ENCODE measurements around the gene C1orf141.
A peak's percentile ranks its signal among the peaks of the same experiment; 100 is the strongest.

Gene C1orf141

DNA sequence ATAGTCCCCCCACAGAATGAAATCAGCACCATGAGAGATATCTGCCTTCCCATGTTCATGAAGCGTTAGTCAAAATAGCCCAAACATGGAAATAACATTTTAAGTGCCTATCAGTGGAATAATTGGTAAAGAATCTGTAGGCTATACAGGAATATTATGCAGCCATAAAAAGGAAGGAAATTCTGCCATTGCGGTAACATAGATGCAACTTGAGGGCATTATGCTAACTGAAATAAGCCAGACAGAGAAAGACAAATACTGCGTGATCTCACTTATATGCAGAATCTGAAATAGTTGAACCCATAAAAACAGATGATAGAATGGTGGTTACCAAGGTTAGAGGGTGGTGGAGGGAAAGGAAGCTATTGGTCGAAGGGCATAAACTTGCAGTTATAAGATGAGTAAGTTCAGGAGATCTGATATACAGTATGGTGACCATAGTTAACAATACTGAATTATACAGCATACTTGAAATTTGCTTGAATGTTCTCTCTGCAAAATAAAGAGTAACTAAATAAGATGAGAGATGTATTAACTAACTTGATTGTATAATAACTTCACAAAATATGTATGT lies 30.8 kb upstream of the C1orf141 start:
- Histone ChIP-seq H3K36me3 (ENCODE audit: control insufficient read depth, insufficient read depth, low read length) (no peaks in the 10 kb centered on the region), H3K4me3 (replicated peaks; ENCODE audit: low read depth, low read length) (no peak overlapping the region), H3K27me3 (replicated peaks; ENCODE audit: control insufficient read depth, insufficient read depth, low read length) (no peaks in the 10 kb centered on the region)
- TF ChIP-seq, protein P1, sequence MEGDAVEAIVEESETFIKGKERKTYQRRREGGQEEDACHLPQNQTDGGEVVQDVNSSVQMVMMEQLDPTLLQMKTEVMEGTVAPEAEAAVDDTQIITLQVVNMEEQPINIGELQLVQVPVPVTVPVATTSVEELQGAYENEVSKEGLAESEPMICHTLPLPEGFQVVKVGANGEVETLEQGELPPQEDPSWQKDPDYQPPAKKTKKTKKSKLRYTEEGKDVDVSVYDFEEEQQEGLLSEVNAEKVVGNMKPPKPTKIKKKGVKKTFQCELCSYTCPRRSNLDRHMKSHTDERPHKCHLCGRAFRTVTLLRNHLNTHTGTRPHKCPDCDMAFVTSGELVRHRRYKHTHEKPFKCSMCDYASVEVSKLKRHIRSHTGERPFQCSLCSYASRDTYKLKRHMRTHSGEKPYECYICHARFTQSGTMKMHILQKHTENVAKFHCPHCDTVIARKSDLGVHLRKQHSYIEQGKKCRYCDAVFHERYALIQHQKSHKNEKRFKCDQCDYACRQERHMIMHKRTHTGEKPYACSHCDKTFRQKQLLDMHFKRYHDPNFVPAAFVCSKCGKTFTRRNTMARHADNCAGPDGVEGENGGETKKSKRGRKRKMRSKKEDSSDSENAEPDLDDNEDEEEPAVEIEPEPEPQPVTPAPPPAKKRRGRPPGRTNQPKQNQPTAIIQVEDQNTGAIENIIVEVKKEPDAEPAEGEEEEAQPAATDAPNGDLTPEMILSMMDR (IDR thresholded peaks at IDR 0.05; ENCODE audit: insufficient read depth, low read length, poor library complexity, severe bottlenecking) = no peak
- DNase-seq (ENCODE audit: extremely low read depth, insufficient read length) = no peak

DNA sequence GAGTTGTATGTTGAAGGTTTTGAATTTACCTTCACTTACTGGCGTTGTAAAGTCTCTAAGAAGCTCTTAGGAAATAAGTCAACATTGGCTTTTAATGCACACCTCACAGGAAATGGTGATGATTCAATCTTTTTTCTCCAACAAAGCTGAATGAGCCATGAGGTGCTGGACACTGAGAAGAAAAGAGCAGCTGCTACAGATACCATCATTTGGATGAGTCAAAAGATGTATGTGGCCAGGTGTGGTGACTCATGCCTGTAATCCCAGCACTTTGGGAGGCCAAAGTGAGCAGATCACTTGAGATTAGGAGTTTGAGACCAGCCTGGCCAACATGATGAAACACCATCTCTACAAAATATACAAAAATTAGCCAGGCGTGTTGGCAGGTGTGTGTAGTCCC lies 28.2 kb upstream of the C1orf141 start:
- peak; percentile 62 for DNase-seq (ENCODE audit: extremely low read depth, insufficient read length)
- no peaks in the 10 kb centered on the region for H3K36me3 ChIP-seq (ENCODE audit: control insufficient read depth, insufficient read depth, low read length)
- no peaks in the 10 kb centered on the region for H3K27me3 ChIP-seq (replicated peaks; ENCODE audit: control insufficient read depth, insufficient read depth, low read length)
- TF ChIP-seq, protein P1 (IDR thresholded peaks at IDR 0.05; ENCODE audit: insufficient read depth, low read length, poor library complexity, severe bottlenecking) = no peak
- H3K4me3 ChIP-seq (replicated peaks; ENCODE audit: low read depth, low read length) = no peak overlapping the region

DNA sequence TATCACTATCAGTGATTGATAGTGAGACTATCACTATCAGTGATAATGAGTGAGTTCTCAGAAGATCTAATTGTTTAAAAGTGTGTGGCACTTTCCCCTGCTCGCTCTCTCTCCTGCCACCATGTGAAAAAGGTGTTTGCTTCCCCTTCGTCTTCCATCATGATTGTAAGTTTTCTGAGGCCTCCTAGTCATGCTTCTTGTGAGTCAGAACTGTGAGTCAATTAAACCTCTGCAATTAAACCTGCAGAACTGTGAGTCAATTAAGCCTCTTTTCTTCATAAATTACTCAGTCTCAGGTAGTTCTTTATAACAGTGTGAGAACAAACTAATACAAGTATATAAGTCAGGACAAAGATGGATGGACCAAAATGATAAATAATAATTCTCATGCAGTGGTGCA lies 24.5 kb upstream of the C1orf141 start:
- H3K36me3 ChIP-seq (ENCODE audit: control insufficient read depth, insufficient read depth, low read length) = no peaks in the 10 kb centered on the region

DNA sequence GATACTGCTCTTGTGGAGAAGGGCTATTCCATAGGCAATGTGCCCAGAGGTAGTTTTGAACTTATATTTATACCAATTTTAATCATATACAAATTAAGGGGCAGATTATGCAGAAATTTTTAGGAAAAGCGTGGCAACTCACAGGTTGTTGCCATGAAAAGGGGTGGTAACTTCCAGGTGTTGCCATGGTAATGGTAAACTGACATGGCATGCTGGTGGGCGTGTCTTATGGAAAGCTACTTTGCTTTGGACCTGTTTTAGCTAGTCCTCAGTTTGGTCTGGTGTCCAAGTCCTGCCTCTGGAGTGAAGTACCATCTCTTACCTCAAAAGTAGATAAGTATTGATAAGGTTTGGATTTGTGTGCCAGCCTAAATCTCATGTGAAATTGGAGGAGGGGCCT lies 23.6 kb upstream of the C1orf141 start:
- H3K4me3 ChIP-seq (replicated peaks; ENCODE audit: low read depth, low read length) = no peak overlapping the region
- TF ChIP-seq, protein P1 (IDR thresholded peaks at IDR 0.05; ENCODE audit: insufficient read depth, low read length, poor library complexity, severe bottlenecking) = no peak
- H3K36me3 ChIP-seq (ENCODE audit: control insufficient read depth, insufficient read depth, low read length) = no peaks in the 10 kb centered on the region

More for the DNA sequence above, 24.5 kb upstream of the C1orf141 start:
- no peak for DNase-seq (ENCODE audit: extremely low read depth, insufficient read length)
- Histone ChIP-seq H3K27me3 (replicated peaks; ENCODE audit: control insufficient read depth, insufficient read depth, low read length) (no peaks in the 10 kb centered on the region), H3K4me3 (replicated peaks; ENCODE audit: low read depth, low read length) (no peak overlapping the region)
- TF ChIP-seq, protein P1 (IDR thresholded peaks at IDR 0.05; ENCODE audit: insufficient read depth, low read length, poor library complexity, severe bottlenecking) = no peak

DNA sequence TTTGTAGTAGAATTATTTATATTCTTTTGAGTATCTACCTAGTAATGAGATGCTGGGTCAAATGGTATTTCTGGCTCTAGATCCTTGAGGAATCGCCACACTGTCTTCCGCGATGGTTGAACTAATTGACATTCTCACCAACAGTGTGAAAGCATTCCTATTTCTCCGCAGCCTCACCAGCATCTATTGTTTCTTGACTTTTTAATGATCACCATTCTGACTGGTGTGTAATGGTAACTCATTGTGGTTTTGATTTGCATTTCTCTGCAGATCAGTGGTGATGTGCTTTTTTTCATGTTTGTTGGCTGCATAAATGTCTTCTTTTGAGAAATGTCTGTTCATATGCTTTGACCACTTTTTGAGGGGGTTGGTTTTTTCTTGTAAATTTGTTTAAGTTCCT lies 16.2 kb upstream of the C1orf141 start:
- no peak overlapping the region for H3K4me3 ChIP-seq (replicated peaks; ENCODE audit: low read depth, low read length)
- H3K36me3 ChIP-seq (ENCODE audit: control insufficient read depth, insufficient read depth, low read length) = no peaks in the 10 kb centered on the region
- DNase-seq (ENCODE audit: extremely low read depth, insufficient read length) = no peak
- H3K27me3 ChIP-seq (replicated peaks; ENCODE audit: control insufficient read depth, insufficient read depth, low read length) = no peaks in the 10 kb centered on the region
- TF ChIP-seq, protein P1 (IDR thresholded peaks at IDR 0.05; ENCODE audit: insufficient read depth, low read length, poor library complexity, severe bottlenecking) = no peak

More for the DNA sequence above, 23.6 kb upstream of the C1orf141 start:
- no peaks in the 10 kb centered on the region for H3K27me3 ChIP-seq (replicated peaks; ENCODE audit: control insufficient read depth, insufficient read depth, low read length)
- no peak for DNase-seq (ENCODE audit: extremely low read depth, insufficient read length)

All from GM06990 (cell line).